ENCODE results near the gene LCN15. TPM values are rescaled to one million over a fixed set of nuclear protein-coding genes. Genes with fewer than 3 reads are reported as not detected.

LCN15 gene
- total RNA-seq, 1 donor from 2014 or later = not detected

- Mint-ChIP-seq H3K4me1 (ENCODE audit: unreplicated experiment) (peaks cover 19% of the 10 kb centered on the region), H3K27ac (ENCODE audit: unreplicated experiment) (no peak overlapping the region), H3K9me3 (ENCODE audit: unreplicated experiment) (no peaks in the 10 kb centered on the region), H3K4me3 (ENCODE audit: unreplicated experiment) (no peak overlapping the region), H3K36me3 (ENCODE audit: unreplicated experiment) (peaks cover 8% of the 10 kb centered on the region), H3K27me3 (ENCODE audit: unreplicated experiment) (no peaks in the 10 kb centered on the region)
- TF ChIP-seq CTCF (IDR thresholded peaks at IDR 0.05) = no peak
- no peak for DNase-seq (ENCODE audit: extremely low spot score, unreplicated experiment)
Observed at GRCh38 chr9:136719195-136719880, 45.0 kb downstream of the LCN15 start.

- Mint-ChIP-seq H3K27ac (ENCODE audit: unreplicated experiment) (no peak overlapping the region), H3K36me3 (ENCODE audit: unreplicated experiment) (peaks cover under 1% of the 10 kb centered on the region), H3K9me3 (ENCODE audit: unreplicated experiment) (no peaks in the 10 kb centered on the region), H3K4me3 (ENCODE audit: unreplicated experiment) (no peak overlapping the region), H3K27me3 (ENCODE audit: unreplicated experiment) (no peaks in the 10 kb centered on the region), H3K4me1 (ENCODE audit: unreplicated experiment) (peaks cover 20% of the 10 kb centered on the region)
- TF ChIP-seq CTCF (IDR thresholded peaks at IDR 0.05) = no peak
- no peak for DNase-seq (ENCODE audit: extremely low spot score, unreplicated experiment)
Observed at GRCh38 chr9:136718345-136719194, 45.7 kb downstream of the LCN15 start.

DNA sequence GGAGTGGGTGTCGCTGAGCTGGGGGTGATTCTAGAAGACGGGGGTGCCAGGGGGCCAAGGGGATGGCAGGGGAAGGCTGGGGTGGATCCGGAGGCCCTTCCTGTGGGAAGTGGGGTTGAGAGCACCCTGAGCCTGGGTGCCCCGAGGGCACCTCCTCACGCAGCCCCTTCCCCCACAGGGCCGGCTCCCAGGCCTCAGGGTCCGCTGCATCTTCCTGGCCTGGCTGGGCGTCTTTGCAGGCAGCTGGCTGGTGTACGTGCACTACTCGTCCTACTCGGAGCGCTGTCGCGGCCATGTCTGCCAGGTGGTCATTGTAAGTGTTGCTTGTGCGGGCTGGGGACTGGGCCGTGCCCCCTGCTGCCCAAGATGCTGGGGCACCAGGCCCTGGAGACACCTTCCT is 46.9 kb downstream of the LCN15 start:
- no peak for DNase-seq (ENCODE audit: extremely low spot score, unreplicated experiment)

GRCh38 chr9:136714893-136715274 is 49.4 kb downstream of the LCN15 start:
- Mint-ChIP-seq H3K4me3 (ENCODE audit: unreplicated experiment) (no peak overlapping the region), H3K27ac (ENCODE audit: unreplicated experiment) (no peak overlapping the region), H3K9me3 (ENCODE audit: unreplicated experiment) (no peaks in the 10 kb centered on the region), H3K27me3 (ENCODE audit: unreplicated experiment) (no peaks in the 10 kb centered on the region), H3K4me1 (ENCODE audit: unreplicated experiment) (peaks cover 24% of the 10 kb centered on the region), H3K36me3 (ENCODE audit: unreplicated experiment) (no peaks in the 10 kb centered on the region)
- DNase-seq (ENCODE audit: extremely low spot score, unreplicated experiment) = no peak
- TF ChIP-seq CTCF (IDR thresholded peaks at IDR 0.05) = no peak

More for the DNA sequence above, 46.9 kb downstream of the LCN15 start:
- H3K36me3 Mint-ChIP-seq (ENCODE audit: unreplicated experiment) = no peaks in the 10 kb centered on the region
- no peak for TF ChIP-seq CTCF (IDR thresholded peaks at IDR 0.05)
- no peaks in the 10 kb centered on the region for H3K9me3 Mint-ChIP-seq (ENCODE audit: unreplicated experiment)
- no peaks in the 10 kb centered on the region for H3K27me3 Mint-ChIP-seq (ENCODE audit: unreplicated experiment)
- H3K4me3 Mint-ChIP-seq (ENCODE audit: unreplicated experiment) = no peak overlapping the region
- H3K27ac Mint-ChIP-seq (ENCODE audit: unreplicated experiment) = no peak overlapping the region
- H3K4me1 Mint-ChIP-seq (ENCODE audit: unreplicated experiment) = peaks cover 25% of the 10 kb centered on the region
